Immature natural killer cell (primary cell): Measurements from ENCODE around the gene FAM124B. TPM values are rescaled to one million over a fixed set of nuclear protein-coding genes. Genes with fewer than 3 reads are reported as not detected.

ENCODE experiments used
- DNase-seq, 3 donors: peaks; one replicate each; pipeline ENCODE4 v3.0.0; 2022; ENCODE audit warnings: mixed read lengths in 1 of 3
- H3K27ac Mint-ChIP-seq, 6 donors: one replicate each; pipeline ENCODE4 v1.8.0; 2020; ENCODE audit warnings: mixed read lengths in 6 of 6, mild to moderate bottlenecking in 5 of 6, inconsistent platforms in 4 of 6, moderate library complexity in 3 of 6
- H3K27me3 Mint-ChIP-seq, 3 donors: one replicate each; pipeline ENCODE4 v1.8.0; 2020 to 2021; ENCODE audit warnings: low read depth in 3 of 3, mild to moderate bottlenecking in 3 of 3, mixed read lengths in 3 of 3, moderate library complexity in 3 of 3, inconsistent platforms in 1 of 3
- H3K36me3 Mint-ChIP-seq, 3 donors: one replicate each; pipeline ENCODE4 v1.8.0; 2020; ENCODE audit warnings: mixed read lengths in 3 of 3, inconsistent platforms in 2 of 3, mild to moderate bottlenecking in 2 of 3
- H3K4me1 Mint-ChIP-seq, 2 donors: one replicate each; pipeline ENCODE4 v1.8.0; 2020; ENCODE audit warnings: inconsistent platforms in 2 of 2, mild to moderate bottlenecking in 2 of 2, mixed read lengths in 2 of 2, moderate library complexity in 1 of 2
- H3K4me3 Mint-ChIP-seq, 5 donors: one replicate each; pipeline ENCODE4 v1.8.0; 2020; ENCODE audit warnings: mild to moderate bottlenecking in 5 of 5, mixed read lengths in 5 of 5, inconsistent platforms in 3 of 5, moderate library complexity in 3 of 5
- H3K9me3 Mint-ChIP-seq, 6 donors: one replicate each; pipeline ENCODE4 v1.8.0; 2020; ENCODE audit warnings: mild to moderate bottlenecking in 6 of 6, mixed read lengths in 6 of 6, inconsistent platforms in 4 of 6, moderate library complexity in 3 of 6
- polyA plus RNA-seq, 3 donors: library from polyadenylated mRNA; unstranded; fragments of 300-500 nt; fragmentation: Illumina TruSeq; gene quantifications; one replicate each; pipeline ENCODE4 v1.2.3, GENCODE V29; 2021

Gene FAM124B
- polyA plus RNA-seq, 3 donors from 2014 or later, result 0.78 to 1.4 (median 1.1) TPM

GRCh38 chr2:224429441-224429810 lies 27.5 kb upstream of the FAM124B start:
- Mint-ChIP-seq H3K4me1 (peaks cover 0 to 4% of the 10 kb centered on the region in 2 donors), H3K27me3 (peaks cover 0 to 10% (median 2%) of the 10 kb centered on the region in 3 donors), H3K36me3 (no peaks in the 10 kb centered on the region), H3K4me3 (no peak overlapping the region), H3K27ac (no peak overlapping the region), H3K9me3 (peaks cover 0 to 4% (median 0%) of the 10 kb centered on the region in 6 donors)
- no peak for DNase-seq

GRCh38 chr2:224428787-224429440 lies 27.0 kb upstream of the FAM124B start:
- Mint-ChIP-seq H3K36me3 (no peaks in the 10 kb centered on the region), H3K4me1 (peaks cover 0 to 4% of the 10 kb centered on the region in 2 donors), H3K27me3 (peaks cover 0 to 7% (median 2%) of the 10 kb centered on the region in 3 donors), H3K9me3 (peaks cover 0 to 4% (median 0%) of the 10 kb centered on the region in 6 donors), H3K4me3 (no peak overlapping the region), H3K27ac (no peak overlapping the region)
- DNase-seq, result no peak

GRCh38 chr2:224427471-224427870 lies 25.6 kb upstream of the FAM124B start:
- Mint-ChIP-seq H3K36me3 (no peaks in the 10 kb centered on the region), H3K4me1 (peaks cover 0 to 3% of the 10 kb centered on the region in 2 donors), H3K9me3 (peaks cover 0 to 4% (median 0%) of the 10 kb centered on the region in 6 donors), H3K27me3 (peaks cover 0 to 10% (median 2%) of the 10 kb centered on the region in 3 donors), H3K27ac (no peak overlapping the region), H3K4me3 (no peak overlapping the region)
- no peak for DNase-seq

- Mint-ChIP-seq H3K27me3 (peaks cover 0 to 6% (median 2%) of the 10 kb centered on the region in 3 donors), H3K36me3 (peaks cover 0 to under 1% (median 0%) of the 10 kb centered on the region in 3 donors), H3K4me1 (no peaks in the 10 kb centered on the region), H3K9me3 (peaks cover 0 to 4% (median 0%) of the 10 kb centered on the region in 6 donors), H3K4me3 (no peak overlapping the region), H3K27ac (no peak overlapping the region)
- DNase-seq, result no peak
These were observed 24.7 kb upstream of the FAM124B start for GRCh38 chr2:224426656-224427055.

- H3K27ac Mint-ChIP-seq, result no peak overlapping the region
These were observed 19.2 kb upstream of the FAM124B start for GRCh38 chr2:224421065-224421464.

GRCh38 chr2:224417947-224418346 lies 16.0 kb upstream of the FAM124B start:
- H3K27me3 Mint-ChIP-seq, result peaks cover 0 to 12% (median 0%) of the 10 kb centered on the region in 3 donors
- H3K27ac Mint-ChIP-seq, result no peak overlapping the region
- H3K4me3 Mint-ChIP-seq, result no peak overlapping the region
- H3K4me1 Mint-ChIP-seq, result no peaks in the 10 kb centered on the region
- H3K36me3 Mint-ChIP-seq, result peaks cover 0 to 4% (median 0%) of the 10 kb centered on the region in 3 donors
- DNase-seq, result no peak
- no peaks in the 10 kb centered on the region for H3K9me3 Mint-ChIP-seq

More at GRCh38 chr2:224421065-224421464, 19.2 kb upstream of the FAM124B start:
- H3K4me3 Mint-ChIP-seq, result no peak overlapping the region
- peaks cover 0 to 4% (median 0%) of the 10 kb centered on the region in 6 donors for H3K9me3 Mint-ChIP-seq
- H3K4me1 Mint-ChIP-seq, result no peaks in the 10 kb centered on the region
- peaks cover 0 to 18% (median 0%) of the 10 kb centered on the region in 3 donors for H3K27me3 Mint-ChIP-seq
- peaks cover 0 to 4% (median 0%) of the 10 kb centered on the region in 3 donors for H3K36me3 Mint-ChIP-seq
- DNase-seq, result no peak

- Mint-ChIP-seq H3K4me3 (no peak overlapping the region), H3K27me3 (peaks cover 0 to 12% (median 0%) of the 10 kb centered on the region in 3 donors), H3K27ac (no peak overlapping the region)
These were observed 15.4 kb upstream of the FAM124B start for GRCh38 chr2:224417361-224417729.

GRCh38 chr2:224416656-224417360 lies 14.9 kb upstream of the FAM124B start:
- DNase-seq, result no peak
- Mint-ChIP-seq H3K4me1 (no peaks in the 10 kb centered on the region), H3K4me3 (no peak overlapping the region), H3K27me3 (peaks cover 0 to 12% (median 0%) of the 10 kb centered on the region in 3 donors), H3K27ac (no peak overlapping the region), H3K9me3 (no peaks in the 10 kb centered on the region), H3K36me3 (peaks cover 0 to 4% (median 0%) of the 10 kb centered on the region in 3 donors)

More at GRCh38 chr2:224417361-224417729, 15.4 kb upstream of the FAM124B start:
- H3K36me3 Mint-ChIP-seq, result peaks cover 0 to 4% (median 0%) of the 10 kb centered on the region in 3 donors
- H3K4me1 Mint-ChIP-seq, result no peaks in the 10 kb centered on the region
- DNase-seq, result no peak
- no peaks in the 10 kb centered on the region for H3K9me3 Mint-ChIP-seq

GRCh38 chr2:224413381-224413780 lies 11.5 kb upstream of the FAM124B start:
- no peaks in the 10 kb centered on the region for H3K9me3 Mint-ChIP-seq
- no peak for DNase-seq
- peaks cover 0 to 8% (median 0%) of the 10 kb centered on the region in 3 donors for H3K27me3 Mint-ChIP-seq
- no peak overlapping the region for H3K4me3 Mint-ChIP-seq
- H3K4me1 Mint-ChIP-seq, result no peaks in the 10 kb centered on the region
- H3K36me3 Mint-ChIP-seq, result no peaks in the 10 kb centered on the region
- H3K27ac Mint-ChIP-seq, result no peak overlapping the region

DNA sequence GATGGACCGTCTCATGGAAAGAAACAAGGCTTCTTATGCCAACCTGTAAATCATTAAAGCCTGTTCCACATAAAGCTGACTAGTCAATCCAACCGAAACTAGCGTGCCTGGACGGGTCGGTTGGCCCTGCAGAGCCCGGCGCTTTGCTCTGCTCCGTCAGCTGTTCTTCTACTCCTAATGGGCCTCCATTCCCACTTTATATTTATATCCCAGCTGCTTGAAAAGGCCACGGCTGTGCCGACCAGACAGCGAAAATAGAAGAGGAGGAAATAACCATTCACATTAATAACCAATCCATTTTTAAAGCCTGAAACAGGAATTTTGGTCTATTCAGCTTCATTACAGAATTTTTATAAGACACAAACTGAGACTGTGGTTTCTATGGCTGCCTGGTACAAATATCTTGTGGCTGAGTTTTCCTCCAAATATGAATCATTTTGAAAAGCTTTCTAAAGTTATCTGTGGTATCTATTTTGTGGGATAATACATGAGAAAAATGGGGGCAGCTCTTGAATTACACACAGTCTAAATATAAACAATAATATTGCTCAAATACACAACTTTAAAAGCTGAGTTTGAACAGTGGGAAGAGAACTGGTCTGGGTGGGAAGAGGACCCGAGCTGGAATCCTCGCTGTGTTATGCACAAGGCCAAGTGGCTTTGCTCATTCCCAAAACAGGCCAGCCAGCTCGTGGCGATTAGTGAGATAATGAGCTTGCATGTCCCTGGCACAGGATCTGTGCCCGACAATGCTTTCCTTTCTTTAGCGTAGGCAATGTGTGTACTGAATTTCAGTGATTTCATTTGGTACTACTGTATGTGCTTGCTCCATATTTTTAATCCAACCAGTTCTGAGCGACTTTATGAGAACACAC lies 10.5 kb upstream of the FAM124B start:
- H3K4me1 Mint-ChIP-seq, result no peaks in the 10 kb centered on the region
- DNase-seq, result no peak
- H3K27me3 Mint-ChIP-seq, result peaks cover 0 to 3% (median 0%) of the 10 kb centered on the region in 3 donors
- H3K36me3 Mint-ChIP-seq, result no peaks in the 10 kb centered on the region
- H3K4me3 Mint-ChIP-seq, result no peak overlapping the region
- H3K9me3 Mint-ChIP-seq, result no peaks in the 10 kb centered on the region
- H3K27ac Mint-ChIP-seq, result no peak overlapping the region

GRCh38 chr2:224410946-224411561 lies 9.1 kb upstream of the FAM124B start:
- Mint-ChIP-seq H3K4me3 (no peak overlapping the region), H3K36me3 (no peaks in the 10 kb centered on the region), H3K4me1 (no peaks in the 10 kb centered on the region), H3K27me3 (peaks cover 0 to 2% (median 0%) of the 10 kb centered on the region in 3 donors), H3K27ac (no peak overlapping the region), H3K9me3 (peaks cover 0 to 3% (median 0%) of the 10 kb centered on the region in 6 donors)
- DNase-seq, result no peak

DNA sequence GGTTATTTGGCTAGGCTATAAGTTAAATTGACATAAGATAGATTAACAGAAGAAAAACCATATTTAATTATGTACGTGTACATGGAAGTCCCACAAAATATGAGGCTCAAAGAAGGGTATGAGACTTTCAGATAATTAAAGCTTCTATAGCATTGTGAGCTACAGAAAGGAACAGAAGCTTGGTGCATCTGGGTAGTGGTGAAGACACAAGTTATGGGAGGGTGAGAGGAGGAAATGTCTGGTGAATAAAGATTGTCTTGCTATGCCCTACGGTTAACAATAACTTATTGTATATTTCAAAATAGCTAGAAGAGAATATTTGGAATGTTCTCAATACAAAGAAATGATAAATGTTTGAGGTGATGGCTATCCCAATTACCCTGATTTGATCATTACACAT lies 6.8 kb upstream of the FAM124B start:
- no peaks in the 10 kb centered on the region for H3K4me1 Mint-ChIP-seq

DNA sequence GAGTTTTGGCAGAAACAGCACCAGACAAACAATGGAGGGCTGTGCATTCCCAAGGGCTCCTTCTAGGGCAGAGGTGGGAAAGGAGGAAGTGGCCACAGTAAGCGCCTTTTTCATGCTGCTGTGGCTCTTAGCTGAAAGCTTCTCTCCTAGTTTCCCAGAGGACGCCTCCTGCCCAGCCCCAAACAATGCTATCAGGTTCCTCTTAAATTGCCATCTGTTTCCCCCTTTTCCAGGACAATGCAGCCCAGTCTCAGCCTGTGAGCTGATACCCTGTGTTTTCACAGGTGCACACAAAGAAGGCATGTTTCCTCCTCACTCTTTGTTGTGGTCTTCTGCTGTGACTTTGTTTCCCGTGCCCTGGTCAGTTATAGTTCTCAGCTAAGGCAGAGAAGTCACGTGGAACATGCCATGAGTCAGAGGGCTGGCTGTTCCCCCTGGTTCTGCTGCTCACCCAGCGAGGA lies 5.4 kb upstream of the FAM124B start:
- H3K27me3 Mint-ChIP-seq, result peaks cover 0 to 3% (median 0%) of the 10 kb centered on the region in 3 donors
- H3K4me1 Mint-ChIP-seq, result peaks cover 2 to 7% of the 10 kb centered on the region in 2 donors
- peaks cover 0 to 3% (median 0%) of the 10 kb centered on the region in 6 donors for H3K9me3 Mint-ChIP-seq
- H3K4me3 Mint-ChIP-seq, result no peak overlapping the region
- no peak for DNase-seq
- no peaks in the 10 kb centered on the region for H3K36me3 Mint-ChIP-seq
- H3K27ac Mint-ChIP-seq, result no peak overlapping the region

More for the DNA sequence above, 6.8 kb upstream of the FAM124B start:
- Mint-ChIP-seq H3K36me3 (no peaks in the 10 kb centered on the region), H3K9me3 (peaks cover 0 to 3% (median 0%) of the 10 kb centered on the region in 6 donors), H3K27ac (no peak overlapping the region), H3K27me3 (peaks cover 0 to 2% (median 0%) of the 10 kb centered on the region in 3 donors), H3K4me3 (no peak overlapping the region)
- no peak for DNase-seq
